ENCODE data around the gene MRPL24.

Gene MRPL24

DNA sequence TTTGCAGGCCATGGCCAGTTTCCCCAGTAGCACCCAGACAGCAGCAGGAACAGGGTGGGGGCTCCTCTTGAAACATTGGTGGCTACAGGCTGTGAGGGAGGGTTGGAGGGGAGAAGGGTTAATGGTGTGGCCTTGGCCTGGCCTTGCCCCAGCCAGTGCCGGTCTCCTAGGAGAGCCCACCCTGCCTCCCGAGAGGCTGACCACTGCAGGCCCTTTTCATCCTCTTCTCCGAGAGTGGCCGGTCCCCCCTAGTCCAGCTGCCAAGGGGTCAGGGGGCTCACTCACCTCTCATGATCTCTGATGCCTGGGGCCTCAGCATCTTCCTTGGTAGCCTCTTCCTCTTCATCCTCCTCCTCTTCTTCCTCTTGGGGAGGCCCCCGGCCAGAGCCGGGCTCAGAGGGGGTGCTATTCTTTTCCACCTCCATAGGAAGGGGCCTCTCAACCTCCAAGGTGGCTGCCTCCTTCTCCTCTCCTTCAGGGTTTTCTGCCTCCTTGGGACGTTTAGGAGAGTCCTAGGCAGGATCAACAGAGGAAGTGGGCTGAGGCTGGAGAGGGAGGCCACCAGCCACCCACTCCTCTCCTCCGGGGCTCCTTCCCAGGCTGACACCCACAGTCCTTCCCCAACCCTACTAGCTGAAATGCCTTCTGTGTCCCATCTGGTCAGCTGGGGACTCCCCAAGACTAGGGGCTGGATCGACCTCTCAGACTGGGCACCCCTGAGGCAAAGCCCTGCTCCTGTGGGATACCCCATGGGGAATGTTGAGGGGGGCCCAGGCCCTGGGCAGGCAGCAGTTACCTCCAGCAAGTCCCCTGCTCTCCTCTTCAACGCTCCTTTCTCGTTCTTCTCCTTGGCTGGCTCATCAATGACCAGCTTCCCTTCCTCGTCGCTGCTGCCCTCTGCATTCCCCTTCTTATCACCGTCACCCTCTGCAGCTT, 2.7 kb upstream of the MRPL24 start:
- DNase-seq (ENCODE audit: low read depth) = no peak

- DNase-seq (ENCODE audit: low read depth) = no peak
Measured at GRCh38 chr1:156742801-156743200, 1.9 kb upstream of the MRPL24 start.

GRCh38 chr1:156742017-156742416, 1.1 kb upstream of the MRPL24 start:
- no peak for DNase-seq (ENCODE audit: low read depth)

DNA sequence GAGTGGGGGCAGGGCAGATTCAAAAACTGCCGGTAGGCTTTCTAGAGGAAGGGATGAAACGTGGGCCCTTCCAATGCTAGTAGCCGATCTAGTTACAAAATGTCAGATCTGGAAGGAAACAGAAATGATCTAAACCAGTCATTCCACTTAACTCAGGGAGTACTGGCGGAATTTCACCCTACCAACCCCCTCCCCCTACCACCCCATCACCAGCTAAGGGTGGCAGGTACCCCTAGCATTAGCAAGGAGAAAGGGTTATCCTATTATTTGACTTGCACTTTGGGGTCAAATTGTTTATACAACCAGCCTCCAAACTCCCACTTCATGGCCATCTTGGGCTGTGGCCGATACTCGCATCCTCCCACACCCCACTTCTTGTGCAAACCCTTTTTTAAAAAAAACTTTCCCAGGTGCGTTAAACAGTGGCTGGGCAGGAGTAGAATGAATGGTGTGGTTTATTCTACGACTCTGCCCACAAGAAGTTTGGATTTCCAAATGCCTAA, 644 bp upstream of the MRPL24 start:
- no peak for DNase-seq (ENCODE audit: low read depth)

- DNase-seq (ENCODE audit: low read depth) = no peak
Measured at GRCh38 chr1:156740237-156740740, 599 bp downstream of the MRPL24 start.

DNA sequence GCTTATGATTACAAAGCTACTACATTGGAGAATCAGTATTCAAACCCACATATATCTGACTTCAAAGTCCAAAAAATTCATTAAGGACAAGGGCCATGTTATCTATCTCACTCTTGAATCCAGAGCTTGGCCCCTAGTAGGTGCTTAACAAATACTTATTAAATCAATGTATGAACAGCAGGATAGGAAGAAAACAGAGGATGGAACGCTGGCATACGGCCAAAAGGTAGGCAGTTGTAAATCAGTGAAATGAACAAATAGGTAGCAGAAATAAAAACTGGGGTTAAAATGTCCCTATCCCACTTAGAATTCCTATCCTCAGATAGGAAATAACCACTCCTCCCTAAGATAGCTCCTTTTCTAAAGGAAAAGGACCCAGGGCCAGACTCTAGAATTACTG, 2.0 kb downstream of the MRPL24 start:
- DNase-seq (ENCODE audit: low read depth) = no peak

DNA sequence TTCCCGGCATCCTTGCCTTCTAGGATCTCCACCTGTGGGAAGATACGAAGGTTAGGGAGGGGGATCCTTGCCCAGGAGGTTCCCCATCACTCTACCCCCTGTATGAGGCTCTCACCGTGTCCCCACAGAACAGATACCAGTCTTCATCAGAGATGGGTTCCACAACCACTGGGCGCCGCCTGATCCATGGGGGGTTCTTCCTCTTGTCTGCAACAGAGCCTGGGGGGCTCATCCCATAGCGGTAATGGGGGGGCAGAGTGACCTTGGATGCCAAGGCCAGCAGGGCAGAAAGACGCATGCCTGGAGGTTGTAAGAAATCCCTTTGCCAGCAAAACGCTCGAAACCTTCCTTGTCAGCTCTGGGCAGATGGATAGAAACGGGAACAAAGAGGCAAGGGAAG, 2.5 kb downstream of the MRPL24 start:
- DNase-seq (ENCODE audit: low read depth) = no peak

- no peak for DNase-seq (ENCODE audit: low read depth)
Measured at GRCh38 chr1:156733989-156734584, 6.8 kb downstream of the MRPL24 start.

GRCh38 chr1:156728599-156729462, 12.1 kb downstream of the MRPL24 start, which contains the start of gene ISG20L2:
ISG20L2 (minus strand) TSS chr1:156728766; CDS start chr1:156727652, 1,114 bp downstream.
- DNase-seq (ENCODE audit: low read depth) = peak; percentile 93

DNA sequence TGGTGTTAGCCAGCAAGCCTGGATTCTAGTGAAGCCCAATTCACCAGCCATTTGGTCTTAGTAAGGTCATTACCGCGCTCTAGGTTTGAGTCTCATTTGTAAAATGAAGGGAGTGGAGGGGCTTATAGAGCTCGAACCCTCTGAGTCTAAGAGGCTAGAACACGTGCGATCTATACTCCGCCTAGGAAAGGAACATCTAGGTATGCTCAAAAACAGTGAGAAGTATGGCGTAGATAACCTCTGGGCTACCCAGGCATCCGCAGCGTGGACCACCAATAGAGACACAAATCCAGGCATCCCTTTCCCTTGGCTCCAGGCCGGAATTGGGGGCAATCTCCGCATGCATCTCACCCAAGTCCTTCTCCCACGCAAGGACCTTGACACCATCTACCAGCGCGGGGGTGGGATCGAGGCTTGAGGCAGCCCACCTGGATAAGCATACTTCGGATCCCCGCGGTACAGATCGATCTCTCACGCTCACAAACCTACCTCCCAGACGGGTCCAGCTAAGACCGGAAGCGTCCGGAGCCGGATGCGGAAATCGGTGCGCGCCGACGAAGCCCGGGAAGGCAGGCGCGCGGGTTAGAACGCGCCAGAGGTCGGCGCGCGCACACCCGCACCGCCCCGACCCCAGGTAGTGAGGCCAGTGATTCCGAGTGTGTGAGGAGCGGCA, 12.8 kb downstream of the MRPL24 start, which contains the start of gene METTL25B:
Gene METTL25B (plus strand): TSS at position 544 of the 673 bp plus-strand sequence. CDS start 636 bp downstream, outside the sequence.
- DNase-seq (ENCODE audit: low read depth) = no peak

- no peak for DNase-seq (ENCODE audit: low read depth)
Measured at GRCh38 chr1:156727492-156727891, 13.4 kb downstream of the MRPL24 start.

DNA sequence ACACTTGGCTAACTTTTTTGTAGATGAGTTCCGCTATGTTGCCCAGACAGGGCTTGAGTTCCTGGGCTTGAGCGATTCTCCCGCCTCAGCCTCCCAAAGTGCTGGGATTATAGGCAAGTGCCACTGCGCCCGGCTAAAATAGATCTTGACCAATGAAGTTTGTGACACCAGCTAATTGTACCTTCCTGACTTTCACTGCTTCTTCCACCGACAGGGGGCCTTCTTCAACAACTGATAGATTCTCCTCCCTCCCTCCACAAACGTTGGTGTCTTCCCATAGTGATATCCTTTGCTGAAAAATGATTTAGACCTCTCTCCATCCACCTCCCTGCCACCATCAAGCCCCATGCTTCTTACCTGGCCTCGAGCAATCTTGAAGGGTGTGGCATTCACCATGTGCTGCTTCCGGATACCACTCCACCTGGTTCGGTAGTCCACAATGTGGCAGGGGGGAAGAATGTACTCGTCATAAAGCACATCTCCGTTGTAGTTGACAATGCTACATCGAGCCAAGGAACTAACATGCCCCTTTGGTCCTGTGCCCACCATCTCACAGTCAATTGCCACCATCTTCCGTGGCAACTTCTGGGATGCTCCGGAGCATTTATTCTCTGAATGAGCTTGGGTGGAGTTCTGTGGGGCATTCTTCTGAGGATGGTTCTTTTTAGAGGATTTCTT, 14.2 kb downstream of the MRPL24 start:
- no peak for DNase-seq (ENCODE audit: low read depth)

GRCh38 chr1:156725683-156726280, 15.1 kb downstream of the MRPL24 start:
- peak; percentile 65 for DNase-seq (ENCODE audit: low read depth)

DNA sequence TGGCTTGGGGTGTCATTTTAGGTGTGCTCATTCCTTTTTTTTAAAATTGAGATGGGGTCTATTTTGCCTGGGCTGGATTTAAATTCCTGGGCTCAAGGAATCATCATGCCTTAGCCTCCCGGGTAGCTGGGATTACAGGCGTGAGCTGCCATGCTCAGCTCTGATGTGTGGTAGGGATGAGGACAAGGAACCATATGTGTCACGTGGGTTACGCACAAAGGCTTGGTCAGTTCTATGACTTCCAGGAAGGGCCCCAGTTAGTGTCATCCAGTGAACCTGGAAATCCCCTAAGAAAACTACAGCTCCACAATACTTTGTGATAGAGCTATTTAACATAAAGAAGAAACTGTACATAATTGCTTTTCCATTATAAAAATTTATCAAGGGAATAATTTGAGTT, 19.4 kb downstream of the MRPL24 start:
- DNase-seq (ENCODE audit: low read depth) = no peak

GRCh38 chr1:156721131-156721530, 19.8 kb downstream of the MRPL24 start:
- DNase-seq (ENCODE audit: low read depth) = no peak

GRCh38 chr1:156717351-156717750, 23.5 kb downstream of the MRPL24 start:
- no peak for DNase-seq (ENCODE audit: low read depth)

GRCh38 chr1:156714830-156715229, 26.1 kb downstream of the MRPL24 start:
- DNase-seq (ENCODE audit: low read depth) = no peak

DNA sequence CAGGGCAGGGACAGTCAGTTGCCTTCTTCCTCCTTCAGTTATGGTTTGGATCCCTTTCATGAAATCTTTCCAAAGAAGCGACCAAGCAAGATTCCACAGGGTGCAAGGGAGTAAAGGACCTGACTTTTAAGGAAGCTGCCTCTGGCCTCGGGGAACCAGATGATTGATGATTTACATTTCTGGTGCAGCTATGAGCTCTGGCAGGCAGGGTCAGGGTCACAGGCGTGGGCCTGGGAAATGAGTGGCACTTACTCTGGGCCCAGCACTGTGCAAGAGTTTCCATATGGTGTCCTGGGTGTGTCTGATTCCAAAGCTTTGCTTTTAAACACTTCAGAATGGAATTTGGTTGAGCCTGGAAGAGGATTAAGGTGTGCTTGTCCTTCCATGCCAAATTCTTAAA, 28.3 kb downstream of the MRPL24 start:
- no peak for DNase-seq (ENCODE audit: low read depth)

GRCh38 chr1:156711011-156711817, 29.7 kb downstream of the MRPL24 start:
- DNase-seq (ENCODE audit: low read depth) = no peak

All from non-pigmented ciliary epithelial cell (primary cell).